Lung (tissue), 12 donors: ENCODE data around the gene EIF2D. TPM values are rescaled to one million over a fixed set of nuclear protein-coding genes. Genes with fewer than 3 reads are reported as not detected.
A peak's percentile ranks its signal among the peaks of the same experiment; 100 is the strongest.

Source experiments
- ATAC-seq: fragments of 200-7000 bp; cut with Tn5 transposase; one replicate; pipeline ENCODE4 v1.9.1; 2020; ENCODE audit warnings: moderate number of reproducible peaks; ENCODE audit not compliant: insufficient read depth, low FRiP score
- DNase-seq, 3 donors: peaks; one replicate each; pipeline ENCODE4 v3.0.0-alpha.2; 2013 to 2017
- H3K27ac ChIP-seq, 2 donors: one replicate each; pipeline ENCODE4 v1.5.1; 2013; ENCODE audit warnings: mild to moderate bottlenecking in 2 of 2, moderate library complexity in 2 of 2, control low read depth in 1 of 2, inconsistent platforms in 1 of 2, low read depth in 1 of 2, low read length in 1 of 2
- H3K27me3 ChIP-seq, 3 donors: one replicate each; pipeline ENCODE4 v1.5.1; 2013; ENCODE audit warnings: low read length in 2 of 3; ENCODE audit not compliant: control insufficient read depth in 3 of 3, insufficient read depth in 3 of 3
- H3K36me3 ChIP-seq, 4 donors: one replicate each; pipeline ENCODE4 v1.5.1; 2013; ENCODE audit warnings: low read length in 4 of 4, mild to moderate bottlenecking in 1 of 4, moderate library complexity in 1 of 4; ENCODE audit not compliant: control insufficient read depth in 4 of 4, insufficient read depth in 4 of 4
- H3K4me1 ChIP-seq, 5 donors: one replicate each; pipeline ENCODE4 v1.5.1; 2013; ENCODE audit warnings: low read length in 5 of 5, mild to moderate bottlenecking in 2 of 5, moderate library complexity in 1 of 5; ENCODE audit not compliant: control insufficient read depth in 5 of 5, insufficient read depth in 5 of 5
- H3K4me3 ChIP-seq: one replicate; pipeline ENCODE4 v1.5.1; 2013; ENCODE audit warnings: mild to moderate bottlenecking, control low read depth, moderate library complexity
- H3K9ac ChIP-seq, 2 donors: one replicate each; pipeline ENCODE4 v1.5.1; 2013; ENCODE audit warnings: low read length in 2 of 2, control low read depth in 1 of 2; ENCODE audit not compliant: insufficient read depth in 1 of 2
- H3K9me3 ChIP-seq, 4 donors: one replicate each; pipeline ENCODE4 v1.5.1; 2013; ENCODE audit warnings: low read length in 3 of 4, mild to moderate bottlenecking in 1 of 4, moderate library complexity in 1 of 4; ENCODE audit not compliant: control insufficient read depth in 4 of 4, insufficient read depth in 3 of 4
- WGBS, 2 donors: extraction: QIAGEN DNeasy Blood & Tissue Kit; methylation state at CpG; one replicate each; pipeline ENCODE4 v1.1.7; 2013; 5-methylcytosine and 5-hydroxymethylcytosine counted together
- polyA plus RNA-seq, 2 donors: library from polyadenylated mRNA; stranded (reverse); fragments of 200-250 nt; gene quantifications; one replicate each; pipeline ENCODE4 v1.2.1, GENCODE V29; 2013
- total RNA-seq, 2 donors: library from RNA; depleted of rRNA in 1 of 2; stranded (reverse); fragments of >200 nt in 1 of 2; gene quantifications; one replicate each; pipeline ENCODE4 v1.2.1, GENCODE V29; 2014 to 2021
- TF ChIP-seq, protein P1 (sequence below): IDR thresholded peaks from 2 replicates; pipeline ENCODE4 v1.5.1; 2012; ENCODE audit warnings: mild to moderate bottlenecking; ENCODE audit errors: control extremely low read depth, extremely low read depth
- donor health status: control.
- donor health status: control.
- donor health status: Bipolar disorder and iron deficiency.
- donor health status: healthy.
- donor health status: DM: yes; HTN: yes; CAD: no.

The EIF2D gene
- total and polyA plus RNA-seq, 4 donors, result 27.7 to 78.9 (median 43.2) TPM

DNA sequence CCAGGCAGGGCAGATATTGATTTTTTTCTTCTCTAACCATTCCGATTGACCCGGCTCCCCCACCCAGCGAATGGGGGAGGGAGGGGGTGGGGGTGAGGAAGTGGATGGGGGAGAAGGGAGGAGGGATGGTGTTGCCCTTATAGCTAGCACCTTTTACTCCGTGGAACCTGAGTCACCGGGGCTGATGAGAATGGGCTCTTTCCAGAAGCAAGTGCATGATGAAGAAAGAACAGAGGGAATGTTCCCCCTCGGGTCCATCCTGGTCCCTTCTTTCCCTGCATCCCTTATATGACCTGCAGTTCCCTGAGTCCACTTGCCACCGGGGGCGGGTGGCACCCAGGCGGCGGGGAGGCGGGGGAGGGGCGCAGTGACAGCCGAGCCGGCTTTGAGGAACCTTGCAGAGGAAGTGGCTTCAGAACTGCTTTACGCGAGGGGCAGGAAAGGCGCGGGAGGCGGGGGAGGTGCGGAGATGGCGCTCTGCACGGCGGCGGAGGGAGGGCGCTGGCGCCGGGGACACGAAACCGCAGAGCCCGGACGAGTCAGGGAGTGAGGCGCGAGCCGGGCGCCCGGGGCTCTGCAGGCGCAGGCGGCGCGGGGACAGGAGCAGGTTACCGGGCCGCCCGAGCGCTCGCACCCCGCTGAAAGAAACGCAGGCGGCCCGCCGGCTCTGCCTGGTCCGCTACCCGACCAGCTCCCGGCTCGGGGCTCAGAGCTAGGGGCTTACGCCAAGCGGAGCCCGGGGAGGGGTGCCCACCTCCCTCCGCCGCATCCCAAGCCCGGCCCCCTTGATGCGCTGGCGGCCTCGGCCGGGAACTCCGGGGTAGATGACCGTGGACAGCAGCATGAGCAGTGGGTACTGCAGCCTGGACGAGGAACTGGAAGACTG, 55.3 kb downstream of the EIF2D start:
- peaks cover 0 to 1% (median 0%) of the 10 kb centered on the region in 4 donors for H3K36me3 ChIP-seq
- ATAC-seq (peak; percentile 79), DNase-seq (peak; percentile 51 to 72 (median 61))
- TF ChIP-seq, protein P1, sequence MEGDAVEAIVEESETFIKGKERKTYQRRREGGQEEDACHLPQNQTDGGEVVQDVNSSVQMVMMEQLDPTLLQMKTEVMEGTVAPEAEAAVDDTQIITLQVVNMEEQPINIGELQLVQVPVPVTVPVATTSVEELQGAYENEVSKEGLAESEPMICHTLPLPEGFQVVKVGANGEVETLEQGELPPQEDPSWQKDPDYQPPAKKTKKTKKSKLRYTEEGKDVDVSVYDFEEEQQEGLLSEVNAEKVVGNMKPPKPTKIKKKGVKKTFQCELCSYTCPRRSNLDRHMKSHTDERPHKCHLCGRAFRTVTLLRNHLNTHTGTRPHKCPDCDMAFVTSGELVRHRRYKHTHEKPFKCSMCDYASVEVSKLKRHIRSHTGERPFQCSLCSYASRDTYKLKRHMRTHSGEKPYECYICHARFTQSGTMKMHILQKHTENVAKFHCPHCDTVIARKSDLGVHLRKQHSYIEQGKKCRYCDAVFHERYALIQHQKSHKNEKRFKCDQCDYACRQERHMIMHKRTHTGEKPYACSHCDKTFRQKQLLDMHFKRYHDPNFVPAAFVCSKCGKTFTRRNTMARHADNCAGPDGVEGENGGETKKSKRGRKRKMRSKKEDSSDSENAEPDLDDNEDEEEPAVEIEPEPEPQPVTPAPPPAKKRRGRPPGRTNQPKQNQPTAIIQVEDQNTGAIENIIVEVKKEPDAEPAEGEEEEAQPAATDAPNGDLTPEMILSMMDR, result no peak
- no peak overlapping the region for H3K9ac ChIP-seq
- 1% methylated on average over 47 to 67 of the region's 67 CpGs for WGBS, 2 donors
- H3K4me1 ChIP-seq, result peaks cover 0 to 32% (median 17%) of the 10 kb centered on the region in 5 donors
- peak overlapping the region in 1 of 2 donors; percentile 62 for H3K27ac ChIP-seq
- H3K9me3 ChIP-seq, result no peaks in the 10 kb centered on the region
- H3K4me3 ChIP-seq, result peak overlapping the region; percentile 50
- H3K27me3 ChIP-seq, result peaks cover 0 to 9% (median 0%) of the 10 kb centered on the region in 3 donors

DNA sequence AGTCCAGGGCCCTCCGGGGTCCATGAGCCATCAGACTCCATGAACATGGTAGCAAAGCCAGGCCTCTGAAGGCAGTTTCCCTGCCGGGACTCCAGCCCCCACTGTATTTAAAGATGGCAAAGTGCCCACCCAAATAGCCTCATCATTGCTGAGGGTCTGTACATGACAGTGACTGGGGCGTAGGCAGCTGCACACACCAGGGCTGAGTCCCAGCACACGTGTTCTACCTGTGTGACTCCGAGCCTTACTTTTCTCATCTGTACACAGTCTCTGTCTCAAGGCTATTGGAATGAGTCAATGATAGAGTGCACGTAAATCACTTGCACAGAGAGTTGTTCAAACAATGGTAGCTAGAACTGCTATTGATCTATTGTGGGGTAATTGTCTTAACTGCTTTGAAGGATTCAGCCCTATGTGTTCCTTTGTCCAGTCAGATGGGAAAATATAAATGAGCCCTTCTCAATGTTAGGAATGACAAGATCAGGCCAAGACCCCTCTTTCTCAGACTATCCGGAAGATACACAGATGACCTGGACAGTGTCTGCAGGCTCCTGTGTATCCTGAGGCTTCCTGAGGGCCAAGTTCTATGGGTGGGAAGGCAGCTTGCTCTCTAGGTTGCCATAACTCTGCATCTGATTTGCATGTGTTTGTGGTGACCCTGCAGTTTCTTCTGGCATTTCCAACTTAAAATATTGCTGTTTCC, 56.1 kb downstream of the EIF2D start:
- H3K27me3 ChIP-seq, result peaks cover 0 to 9% (median 0%) of the 10 kb centered on the region in 3 donors
- H3K4me3 ChIP-seq, result no peak overlapping the region
- DNase-seq (no peak), ATAC-seq (no peak)
- H3K27ac ChIP-seq, result peak overlapping the region in 1 of 2 donors; percentile 18
- TF ChIP-seq, protein P1, result no peak
- no peak overlapping the region for H3K9ac ChIP-seq
- H3K36me3 ChIP-seq, result no peaks in the 10 kb centered on the region
- 89% methylated on average over 7 of the region's 7 CpGs for WGBS, 2 donors
- peaks cover 0 to 32% (median 17%) of the 10 kb centered on the region in 5 donors for H3K4me1 ChIP-seq
- H3K9me3 ChIP-seq, result no peaks in the 10 kb centered on the region

DNA sequence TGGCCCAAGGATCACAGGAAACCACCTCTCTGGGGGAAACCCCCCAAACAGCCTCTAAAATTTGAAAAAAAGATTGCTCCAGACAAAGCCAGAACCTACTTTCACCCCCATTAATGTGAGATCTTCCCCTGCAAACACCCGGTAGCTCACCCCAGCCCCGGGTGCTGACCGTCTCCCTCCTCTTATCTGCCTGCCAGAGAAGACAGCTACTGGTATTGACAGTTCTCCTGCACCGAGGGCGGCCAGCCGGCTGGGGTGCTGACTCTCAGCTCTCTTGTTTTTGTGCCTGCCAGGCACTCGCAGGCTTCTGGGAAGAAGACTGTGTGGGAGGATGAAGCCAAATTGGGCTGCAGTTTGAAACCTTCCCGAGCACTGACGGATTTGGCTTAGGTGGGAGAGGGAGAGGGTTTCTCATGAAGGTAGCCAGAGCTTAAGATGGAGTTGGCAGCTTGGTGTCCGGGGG, 56.8 kb downstream of the EIF2D start:
- peaks cover 0 to 32% (median 17%) of the 10 kb centered on the region in 5 donors for H3K4me1 ChIP-seq
- TF ChIP-seq, protein P1, result no peak
- peak overlapping the region in 1 of 2 donors; percentile 18 for H3K27ac ChIP-seq
- H3K27me3 ChIP-seq, result peaks cover 0 to 9% (median 0%) of the 10 kb centered on the region in 3 donors
- H3K9me3 ChIP-seq, result no peaks in the 10 kb centered on the region
- ATAC-seq (no peak), DNase-seq (peak in 2 of 3 donors; percentile 13 to 34)
- 67 to 79% methylated on average over 10 of the region's 10 CpGs for WGBS, 2 donors
- H3K9ac ChIP-seq, result no peak overlapping the region
- no peaks in the 10 kb centered on the region for H3K36me3 ChIP-seq
- no peak overlapping the region for H3K4me3 ChIP-seq
